ENCODE data around the gene ADORA2A. TPM values are rescaled to one million over a fixed set of nuclear protein-coding genes. Genes with fewer than 3 reads are reported as not detected.
"Not testable (repeated sequence)": the region's sequence is repeated elsewhere in the genome, so short reads cannot be mapped to it uniquely, and the experiment has no call there.

The ADORA2A gene
- polyA plus RNA-seq, 1 donor from 2014 or later, result 26.6 TPM

- Mint-ChIP-seq H3K27ac (peak overlapping the region in 1 of 3 donors; percentile 11), H3K4me1 (peaks cover 0 to 10% (median 6%) of the 10 kb centered on the region in 3 donors), H3K9me3 (no peaks in the 10 kb centered on the region), H3K4me3 (no peak overlapping the region), H3K36me3 (no peaks in the 10 kb centered on the region), H3K27me3 (peaks cover 3% of the 10 kb centered on the region)
Measured at GRCh38 chr22:24482998-24483397, 55.6 kb downstream of the ADORA2A start.

- Mint-ChIP-seq H3K4me1 (peaks cover 0 to 10% (median 6%) of the 10 kb centered on the region in 3 donors), H3K27me3 (peaks cover 3% of the 10 kb centered on the region), H3K36me3 (no peaks in the 10 kb centered on the region), H3K4me3 (no peak overlapping the region), H3K27ac (no peak overlapping the region), H3K9me3 (no peaks in the 10 kb centered on the region)
Measured at GRCh38 chr22:24483976-24484545, 56.7 kb downstream of the ADORA2A start.

- peaks cover 0 to 10% (median 6%) of the 10 kb centered on the region in 3 donors for H3K4me1 Mint-ChIP-seq
- peaks cover 5% of the 10 kb centered on the region for H3K27me3 Mint-ChIP-seq
- H3K4me3 Mint-ChIP-seq, result no peak overlapping the region
- no peaks in the 10 kb centered on the region for H3K36me3 Mint-ChIP-seq
- no peak overlapping the region for H3K27ac Mint-ChIP-seq
- no peaks in the 10 kb centered on the region for H3K9me3 Mint-ChIP-seq
Measured at GRCh38 chr22:24485170-24485569, 57.8 kb downstream of the ADORA2A start.

GRCh38 chr22:24485608-24486007 is 58.2 kb downstream of the ADORA2A start:
- Mint-ChIP-seq H3K27ac (peak overlapping the region in 1 of 3 donors; percentile 67), H3K27me3 (peaks cover 5% of the 10 kb centered on the region), H3K9me3 (no peaks in the 10 kb centered on the region), H3K4me3 (no peak overlapping the region), H3K36me3 (no peaks in the 10 kb centered on the region), H3K4me1 (peaks cover 0 to 10% (median 6%) of the 10 kb centered on the region in 3 donors)

GRCh38 chr22:24486501-24486921 is 59.1 kb downstream of the ADORA2A start:
- Mint-ChIP-seq H3K4me1 (peaks cover 0 to 10% (median 6%) of the 10 kb centered on the region in 3 donors), H3K27me3 (peaks cover 5% of the 10 kb centered on the region), H3K9me3 (no peaks in the 10 kb centered on the region), H3K4me3 (no peak overlapping the region), H3K36me3 (no peaks in the 10 kb centered on the region), H3K27ac (peak overlapping the region in 1 of 3 donors; percentile 67)

- H3K9me3 Mint-ChIP-seq, result no peaks in the 10 kb centered on the region
- H3K36me3 Mint-ChIP-seq, result no peaks in the 10 kb centered on the region
- no peak overlapping the region for H3K4me3 Mint-ChIP-seq
- no peak overlapping the region for H3K27ac Mint-ChIP-seq
- peaks cover 0 to 10% (median 6%) of the 10 kb centered on the region in 3 donors for H3K4me1 Mint-ChIP-seq
- H3K27me3 Mint-ChIP-seq, result peaks cover 16% of the 10 kb centered on the region
Measured at GRCh38 chr22:24489011-24489410, 61.6 kb downstream of the ADORA2A start.

GRCh38 chr22:24489434-24489833 is 62.0 kb downstream of the ADORA2A start:
- H3K4me3 Mint-ChIP-seq, H3K27ac Mint-ChIP-seq, H3K36me3 Mint-ChIP-seq, H3K9me3 Mint-ChIP-seq, H3K4me1 Mint-ChIP-seq: not testable (repeated sequence)
- H3K27me3 Mint-ChIP-seq, result peaks cover 18% of the 10 kb centered on the region

Other genes starting within 250 kb of the ADORA2A start
- gene SUSD2, start 246.1 kb upstream of the ADORA2A start, polyA plus RNA-seq, result not detected
- not detected for gene GGT5, start 182.5 kb upstream of the ADORA2A start, polyA plus RNA-seq
- 19.3 TPM for gene SPECC1L, start 156.8 kb upstream of the ADORA2A start, polyA plus RNA-seq
- gene UPB1, start 67.7 kb downstream of the ADORA2A start, polyA plus RNA-seq, result not detected
- gene GUCD1, start 127.5 kb downstream of the ADORA2A start, polyA plus RNA-seq, result 323 TPM
- 141 TPM for gene SNRPD3, start 128.4 kb downstream of the ADORA2A start, polyA plus RNA-seq
- 0.63 TPM for gene LRRC75B, start 165.5 kb downstream of the ADORA2A start, polyA plus RNA-seq
- 10.8 TPM for gene GGT1, start 175.6 kb downstream of the ADORA2A start, polyA plus RNA-seq

Data from IgD-negative memory B cell (primary cell).